GM12878 (cell line): ENCODE data around the gene CDC25C. TPM values are rescaled to one million over a fixed set of nuclear protein-coding genes. Genes with fewer than 3 reads are reported as not detected.

Experiments
- BACH1 ChIP-seq: fragments of 450-650 bp; IDR thresholded peaks from 2 replicates; pipeline ENCODE4 v1.6.1; 2017; ENCODE audit warnings: mild to moderate bottlenecking, borderline replicate concordance
- CBX5 ChIP-seq: sonication (generic); IDR thresholded peaks from 2 replicates; pipeline ENCODE4 v1.6.1; 2016; ENCODE audit warnings: low read depth, moderate library complexity, mild to moderate bottlenecking, inconsistent platforms
- CHD4 ChIP-seq: fragments of 200-600 bp; sonication (generic); IDR thresholded peaks from 2 replicates; pipeline ENCODE4 v1.6.1; 2016; ENCODE audit warnings: mild to moderate bottlenecking
- HDGF ChIP-seq: fragments of 450-650 bp; IDR thresholded peaks from 2 replicates; pipeline ENCODE4 v1.6.1; 2016; ENCODE audit warnings: antibody characterized with exemption
- LARP7 ChIP-seq: fragments of 450-650 bp; IDR thresholded peaks from 2 replicates; pipeline ENCODE4 v1.6.1; 2017; ENCODE audit warnings: mild to moderate bottlenecking
- NFXL1 ChIP-seq: fragments of 450-650 bp; IDR thresholded peaks from 2 replicates; pipeline ENCODE4 v1.6.1; 2017; ENCODE audit warnings: antibody characterized with exemption, mild to moderate bottlenecking, borderline replicate concordance
- PML ChIP-seq: IDR thresholded peaks from 2 replicates; pipeline ENCODE4 v1.6.1; 2012; ENCODE audit warnings: low read length, inconsistent platforms
- SMAD1 ChIP-seq: fragments of 450-650 bp; IDR thresholded peaks from 2 replicates; pipeline ENCODE4 v1.6.1; 2018; ENCODE audit warnings: mild to moderate bottlenecking, low read depth; ENCODE audit not compliant: partially characterized antibody
- SPI1 ChIP-seq: IDR thresholded peaks from 2 replicates; pipeline ENCODE4 v1.6.1; 2011; ENCODE audit warnings: low read depth, mild to moderate bottlenecking, low read length, moderate library complexity, borderline replicate concordance; ENCODE audit not compliant: insufficient read depth
- STAT3 ChIP-seq: IDR thresholded peaks from 2 replicates; pipeline ENCODE4 v1.6.1; 2011; ENCODE audit warnings: low read depth, low read length, improper control_type of control experiment
- TBL1XR1 ChIP-seq: IDR thresholded peaks from 2 replicates; pipeline ENCODE4 v1.6.1; 2012; ENCODE audit warnings: low read depth, low read length, improper control_type of control experiment
- YBX1 ChIP-seq: fragments of 450-650 bp; IDR thresholded peaks from 2 replicates; pipeline ENCODE4 v1.6.1; 2016; ENCODE audit warnings: antibody characterized with exemption
- ZNF24 ChIP-seq: fragments of 450-650 bp; IDR thresholded peaks from 2 replicates; pipeline ENCODE4 v1.6.1; 2017; ENCODE audit warnings: antibody characterized with exemption, mild to moderate bottlenecking
- ZNF384 ChIP-seq: IDR thresholded peaks from 2 replicates; pipeline ENCODE4 v1.6.1; 2012; ENCODE audit warnings: low read depth, mild to moderate bottlenecking, low read length, improper control_type of control experiment, borderline replicate concordance
- polyA plus RNA-seq, 11 experiments: library from polyadenylated mRNA; depleted of rRNA in 4 of 11; unstranded in 6 of 11; stranded (reverse) in 5 of 11; fragments of >200 nt; fragmentation: Nextera tagmentation in 4 of 11; fragmentation: Illumina TruSeq in 1 of 11; extraction: Ambion mirVana in 4 of 11; extraction: Trizol in 1 of 11; gene quantifications; 1 replicate in 1 of 11; 2 replicates in 10 of 11; pipeline versions ENCODE4 v1.2.1 to v1.2.3, GENCODE V29; 2011 to 2016; ENCODE audit warnings: inconsistent platforms in 2 of 11, missing spikeins in 2 of 11, low read depth in 1 of 11
- total RNA-seq, 4 experiments: library from RNA; depleted of rRNA in 3 of 4; stranded (reverse); fragments of >200 nt in 3 of 4; fragmentation: Illumina TruSeq in 1 of 4; extraction: Trizol in 1 of 4; gene quantifications; 2 replicates each; pipeline versions ENCODE4 v1.2.1 to v1.2.3, GENCODE V29; 2013 to 2021
- TF ChIP-seq, protein P1 (sequence below): fragments of 450-650 bp; IDR thresholded peaks from 2 replicates; pipeline ENCODE4 v1.6.1; 2017; ENCODE audit warnings: mild to moderate bottlenecking, moderate library complexity
- TF ChIP-seq, protein P2 (sequence below): IDR thresholded peaks from 2 replicates; pipeline ENCODE4 v1.6.1; 2012; ENCODE audit warnings: improper control_type of control experiment, low read depth, low read length; ENCODE audit not compliant: insufficient replicate concordance
- TF ChIP-seq, protein P3 (sequence below): IDR thresholded peaks from 2 replicates; pipeline ENCODE4 v1.6.1; 2011; ENCODE audit warnings: borderline replicate concordance, low read depth, mild to moderate bottlenecking, moderate library complexity, mixed read lengths, low read length; ENCODE audit not compliant: insufficient read depth; ENCODE audit errors: extremely low read length

CDC25C gene
- total and polyA plus RNA-seq, 10 of the 15 experiments (the other 5 are each of a cell fraction or from before 2014, with no cell fraction given): 9.2 to 30.7 (median 14.9) TPM

- TF ChIP-seq BACH1: 0 out of 2 replicates have a peak, but pooled peaks have one; percentile 23
- no peak for TF ChIP-seq NFXL1
- TF ChIP-seq HDGF: peak; percentile 97; the same call in 1 of the 2 replicates
- TF ChIP-seq, protein P1, sequence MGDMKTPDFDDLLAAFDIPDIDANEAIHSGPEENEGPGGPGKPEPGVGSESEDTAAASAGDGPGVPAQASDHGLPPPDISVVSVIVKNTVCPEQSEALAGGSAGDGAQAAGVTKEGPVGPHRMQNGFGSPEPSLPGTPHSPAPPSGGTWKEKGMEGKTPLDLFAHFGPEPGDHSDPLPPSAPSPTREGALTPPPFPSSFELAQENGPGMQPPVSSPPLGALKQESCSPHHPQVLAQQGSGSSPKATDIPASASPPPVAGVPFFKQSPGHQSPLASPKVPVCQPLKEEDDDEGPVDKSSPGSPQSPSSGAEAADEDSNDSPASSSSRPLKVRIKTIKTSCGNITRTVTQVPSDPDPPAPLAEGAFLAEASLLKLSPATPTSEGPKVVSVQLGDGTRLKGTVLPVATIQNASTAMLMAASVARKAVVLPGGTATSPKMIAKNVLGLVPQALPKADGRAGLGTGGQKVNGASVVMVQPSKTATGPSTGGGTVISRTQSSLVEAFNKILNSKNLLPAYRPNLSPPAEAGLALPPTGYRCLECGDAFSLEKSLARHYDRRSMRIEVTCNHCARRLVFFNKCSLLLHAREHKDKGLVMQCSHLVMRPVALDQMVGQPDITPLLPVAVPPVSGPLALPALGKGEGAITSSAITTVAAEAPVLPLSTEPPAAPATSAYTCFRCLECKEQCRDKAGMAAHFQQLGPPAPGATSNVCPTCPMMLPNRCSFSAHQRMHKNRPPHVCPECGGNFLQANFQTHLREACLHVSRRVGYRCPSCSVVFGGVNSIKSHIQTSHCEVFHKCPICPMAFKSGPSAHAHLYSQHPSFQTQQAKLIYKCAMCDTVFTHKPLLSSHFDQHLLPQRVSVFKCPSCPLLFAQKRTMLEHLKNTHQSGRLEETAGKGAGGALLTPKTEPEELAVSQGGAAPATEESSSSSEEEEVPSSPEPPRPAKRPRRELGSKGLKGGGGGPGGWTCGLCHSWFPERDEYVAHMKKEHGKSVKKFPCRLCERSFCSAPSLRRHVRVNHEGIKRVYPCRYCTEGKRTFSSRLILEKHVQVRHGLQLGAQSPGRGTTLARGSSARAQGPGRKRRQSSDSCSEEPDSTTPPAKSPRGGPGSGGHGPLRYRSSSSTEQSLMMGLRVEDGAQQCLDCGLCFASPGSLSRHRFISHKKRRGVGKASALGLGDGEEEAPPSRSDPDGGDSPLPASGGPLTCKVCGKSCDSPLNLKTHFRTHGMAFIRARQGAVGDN: no peak
- TF ChIP-seq CBX5: no peak
- no peak for TF ChIP-seq YBX1
- TF ChIP-seq SPI1: no peak
- TF ChIP-seq, protein P2, sequence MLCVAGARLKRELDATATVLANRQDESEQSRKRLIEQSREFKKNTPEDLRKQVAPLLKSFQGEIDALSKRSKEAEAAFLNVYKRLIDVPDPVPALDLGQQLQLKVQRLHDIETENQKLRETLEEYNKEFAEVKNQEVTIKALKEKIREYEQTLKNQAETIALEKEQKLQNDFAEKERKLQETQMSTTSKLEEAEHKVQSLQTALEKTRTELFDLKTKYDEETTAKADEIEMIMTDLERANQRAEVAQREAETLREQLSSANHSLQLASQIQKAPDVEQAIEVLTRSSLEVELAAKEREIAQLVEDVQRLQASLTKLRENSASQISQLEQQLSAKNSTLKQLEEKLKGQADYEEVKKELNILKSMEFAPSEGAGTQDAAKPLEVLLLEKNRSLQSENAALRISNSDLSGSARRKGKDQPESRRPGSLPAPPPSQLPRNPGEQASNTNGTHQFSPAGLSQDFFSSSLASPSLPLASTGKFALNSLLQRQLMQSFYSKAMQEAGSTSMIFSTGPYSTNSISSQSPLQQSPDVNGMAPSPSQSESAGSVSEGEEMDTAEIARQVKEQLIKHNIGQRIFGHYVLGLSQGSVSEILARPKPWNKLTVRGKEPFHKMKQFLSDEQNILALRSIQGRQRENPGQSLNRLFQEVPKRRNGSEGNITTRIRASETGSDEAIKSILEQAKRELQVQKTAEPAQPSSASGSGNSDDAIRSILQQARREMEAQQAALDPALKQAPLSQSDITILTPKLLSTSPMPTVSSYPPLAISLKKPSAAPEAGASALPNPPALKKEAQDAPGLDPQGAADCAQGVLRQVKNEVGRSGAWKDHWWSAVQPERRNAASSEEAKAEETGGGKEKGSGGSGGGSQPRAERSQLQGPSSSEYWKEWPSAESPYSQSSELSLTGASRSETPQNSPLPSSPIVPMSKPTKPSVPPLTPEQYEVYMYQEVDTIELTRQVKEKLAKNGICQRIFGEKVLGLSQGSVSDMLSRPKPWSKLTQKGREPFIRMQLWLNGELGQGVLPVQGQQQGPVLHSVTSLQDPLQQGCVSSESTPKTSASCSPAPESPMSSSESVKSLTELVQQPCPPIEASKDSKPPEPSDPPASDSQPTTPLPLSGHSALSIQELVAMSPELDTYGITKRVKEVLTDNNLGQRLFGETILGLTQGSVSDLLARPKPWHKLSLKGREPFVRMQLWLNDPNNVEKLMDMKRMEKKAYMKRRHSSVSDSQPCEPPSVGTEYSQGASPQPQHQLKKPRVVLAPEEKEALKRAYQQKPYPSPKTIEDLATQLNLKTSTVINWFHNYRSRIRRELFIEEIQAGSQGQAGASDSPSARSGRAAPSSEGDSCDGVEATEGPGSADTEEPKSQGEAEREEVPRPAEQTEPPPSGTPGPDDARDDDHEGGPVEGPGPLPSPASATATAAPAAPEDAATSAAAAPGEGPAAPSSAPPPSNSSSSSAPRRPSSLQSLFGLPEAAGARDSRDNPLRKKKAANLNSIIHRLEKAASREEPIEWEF: no peak
- TF ChIP-seq ZNF24: no peak
- TF ChIP-seq CHD4: no peak
- TF ChIP-seq LARP7: no peak
- no peak for TF ChIP-seq PML
- TF ChIP-seq, protein P3, sequence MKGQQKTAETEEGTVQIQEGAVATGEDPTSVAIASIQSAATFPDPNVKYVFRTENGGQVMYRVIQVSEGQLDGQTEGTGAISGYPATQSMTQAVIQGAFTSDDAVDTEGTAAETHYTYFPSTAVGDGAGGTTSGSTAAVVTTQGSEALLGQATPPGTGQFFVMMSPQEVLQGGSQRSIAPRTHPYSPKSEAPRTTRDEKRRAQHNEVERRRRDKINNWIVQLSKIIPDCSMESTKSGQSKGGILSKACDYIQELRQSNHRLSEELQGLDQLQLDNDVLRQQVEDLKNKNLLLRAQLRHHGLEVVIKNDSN: peak; percentile 48
- TF ChIP-seq ZNF384: no peak
- TF ChIP-seq STAT3: no peak
- TF ChIP-seq SMAD1: no peak
- TF ChIP-seq TBL1XR1: no peak
These were observed at the start of gene CDC25C (continued) for GRCh38 chr5:138331449-138332368.
